ENCODE results near the gene KCNQ4. TPM values are rescaled to one million over a fixed set of nuclear protein-coding genes. Genes with fewer than 3 reads are reported as not detected.
A peak's percentile ranks its signal among the peaks of the same experiment; 100 is the strongest.

The KCNQ4 gene
- polyA plus RNA-seq, 3 donors, result 1.6 to 1.9 (median 1.9) TPM

DNA sequence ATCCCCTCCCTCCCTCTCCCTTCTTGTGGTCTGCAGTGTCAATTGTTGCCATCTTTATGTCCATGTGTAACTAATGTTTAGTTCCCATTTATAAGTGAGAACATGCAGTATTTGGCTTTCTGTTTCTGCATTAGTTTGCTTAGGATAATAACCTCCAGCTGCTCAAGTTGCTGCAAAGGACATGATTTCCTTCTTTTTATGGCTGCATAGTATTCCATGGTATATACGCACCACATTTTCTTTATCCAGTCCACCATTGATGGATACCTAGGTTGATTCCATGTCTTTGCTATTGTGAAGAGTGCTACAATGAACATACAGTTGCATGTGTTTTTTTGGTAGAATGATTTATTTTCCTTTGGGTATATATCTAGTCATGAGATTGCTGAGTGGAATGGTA is 62.3 kb downstream of the KCNQ4 start:
- no peak for DNase-seq (ENCODE audit: extremely low read depth in 1 of 11, low read depth in 9 of 11, low spot score in 4 of 11)

GRCh38 chr1:40847023-40847745 is 63.6 kb downstream of the KCNQ4 start:
- DNase-seq (ENCODE audit: extremely low read depth in 1 of 11, low read depth in 9 of 11, low spot score in 4 of 11), result no peak

GRCh38 chr1:40848530-40849189 is 65.1 kb downstream of the KCNQ4 start:
- peak in 2 of 11 donors; percentile 47 to 56 for DNase-seq (ENCODE audit: extremely low read depth in 1 of 11, low read depth in 9 of 11, low spot score in 4 of 11)

DNA sequence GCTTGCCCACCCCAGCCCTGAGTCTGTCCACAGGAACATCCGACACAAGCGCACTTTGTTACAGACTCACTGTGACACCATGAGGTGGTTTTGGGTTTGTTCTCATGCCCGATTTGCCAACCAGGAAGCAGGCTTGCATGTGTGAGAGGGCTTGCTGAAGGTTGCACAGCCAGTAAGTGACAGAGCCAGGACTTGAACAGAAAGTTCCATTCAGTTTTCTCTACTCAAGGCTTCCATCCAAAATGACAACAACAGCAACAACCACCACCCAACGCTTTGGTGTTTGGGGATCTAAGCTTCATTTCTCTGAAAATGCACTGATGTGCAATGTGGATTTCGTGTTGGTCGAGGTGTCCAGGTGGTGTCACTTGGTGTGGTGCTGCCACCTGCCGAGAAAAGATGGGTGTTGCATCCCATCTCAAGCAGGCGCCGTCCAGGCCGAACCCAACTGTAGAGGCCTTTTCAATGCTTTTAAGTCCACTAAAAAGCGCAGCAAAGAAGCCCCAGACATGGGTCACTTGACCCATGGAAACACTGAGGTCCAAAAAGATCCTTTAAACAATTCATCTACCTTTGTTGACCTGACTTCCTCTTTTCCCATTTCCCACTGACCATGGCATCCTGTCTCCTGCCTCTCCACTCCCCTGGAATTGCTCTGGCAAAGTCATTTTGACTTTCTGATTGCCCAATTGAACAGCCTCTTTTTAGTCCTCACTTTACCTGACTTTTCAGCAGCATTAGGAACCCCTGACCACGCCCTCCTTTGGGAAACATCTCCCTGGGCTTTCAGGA is 66.4 kb downstream of the KCNQ4 start:
- DNase-seq (ENCODE audit: extremely low read depth in 1 of 11, low read depth in 9 of 11, low spot score in 4 of 11), result peak in 6 of 11 donors; percentile 42 to 70 (median 54)

GRCh38 chr1:40851643-40852042 is 68.1 kb downstream of the KCNQ4 start:
- DNase-seq (ENCODE audit: extremely low read depth in 1 of 11, low read depth in 9 of 11, low spot score in 4 of 11), result no peak

DNA sequence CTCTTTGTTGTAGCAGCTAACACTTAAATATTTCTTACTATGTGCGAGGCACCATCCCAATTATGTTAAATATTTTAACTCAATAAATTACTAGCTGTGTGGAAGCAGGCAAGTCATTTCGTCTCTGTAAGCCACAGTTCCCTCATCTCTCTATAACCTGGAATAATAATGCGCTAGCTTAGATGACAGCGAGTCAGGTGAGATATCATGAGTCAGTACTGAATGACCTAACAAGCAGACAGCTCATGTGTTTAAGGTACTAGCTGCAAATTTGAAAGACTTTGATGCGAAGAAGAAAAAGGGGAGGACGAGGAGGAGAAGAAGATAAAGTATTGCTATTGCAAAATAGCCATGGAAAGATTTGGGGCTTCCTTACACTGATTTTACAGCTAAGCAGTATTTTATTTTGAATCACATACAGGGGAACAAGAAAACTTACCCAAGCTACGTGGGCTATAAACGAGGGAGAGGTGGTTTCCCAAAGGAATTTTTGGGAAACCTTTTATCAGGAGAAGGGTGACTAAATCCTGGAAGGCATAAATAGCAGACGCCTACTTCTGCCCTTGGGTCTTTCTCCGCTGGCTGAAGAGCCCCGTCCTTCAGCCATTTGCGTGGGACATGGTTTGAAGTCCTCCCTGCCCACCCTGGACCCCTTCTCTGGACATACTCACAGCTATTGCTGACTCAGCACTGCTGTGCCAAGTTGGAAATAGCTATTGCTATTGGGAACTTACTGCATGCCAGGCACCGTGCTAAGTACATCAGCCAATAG is 69.7 kb downstream of the KCNQ4 start:
- no peak for DNase-seq (ENCODE audit: extremely low read depth in 1 of 11, low read depth in 9 of 11, low spot score in 4 of 11)

DNA sequence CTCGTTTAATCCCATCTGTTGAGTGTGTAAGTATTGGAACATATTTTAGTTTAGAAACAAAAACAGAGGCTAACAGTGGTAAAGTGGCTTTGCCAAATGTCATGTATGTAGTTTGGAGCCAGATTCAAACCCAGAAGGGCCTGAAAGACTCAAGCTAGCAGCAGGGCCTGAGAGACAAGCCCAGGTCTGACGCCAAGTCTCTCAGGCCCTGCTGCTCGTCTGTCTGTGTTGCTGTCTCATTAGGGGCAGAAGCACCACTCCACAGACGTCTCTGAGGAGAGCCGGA is 70.2 kb downstream of the KCNQ4 start:
- no peak for DNase-seq (ENCODE audit: extremely low read depth in 1 of 11, low read depth in 9 of 11, low spot score in 4 of 11)

- no peak for DNase-seq (ENCODE audit: extremely low read depth in 1 of 11, low read depth in 9 of 11, low spot score in 4 of 11)
These were observed 71.9 kb downstream of the KCNQ4 start for GRCh38 chr1:40855513-40855912.

- no peak for DNase-seq (ENCODE audit: extremely low read depth in 1 of 11, low read depth in 9 of 11, low spot score in 4 of 11)
These were observed 72.5 kb downstream of the KCNQ4 start for GRCh38 chr1:40856116-40856515.

DNA sequence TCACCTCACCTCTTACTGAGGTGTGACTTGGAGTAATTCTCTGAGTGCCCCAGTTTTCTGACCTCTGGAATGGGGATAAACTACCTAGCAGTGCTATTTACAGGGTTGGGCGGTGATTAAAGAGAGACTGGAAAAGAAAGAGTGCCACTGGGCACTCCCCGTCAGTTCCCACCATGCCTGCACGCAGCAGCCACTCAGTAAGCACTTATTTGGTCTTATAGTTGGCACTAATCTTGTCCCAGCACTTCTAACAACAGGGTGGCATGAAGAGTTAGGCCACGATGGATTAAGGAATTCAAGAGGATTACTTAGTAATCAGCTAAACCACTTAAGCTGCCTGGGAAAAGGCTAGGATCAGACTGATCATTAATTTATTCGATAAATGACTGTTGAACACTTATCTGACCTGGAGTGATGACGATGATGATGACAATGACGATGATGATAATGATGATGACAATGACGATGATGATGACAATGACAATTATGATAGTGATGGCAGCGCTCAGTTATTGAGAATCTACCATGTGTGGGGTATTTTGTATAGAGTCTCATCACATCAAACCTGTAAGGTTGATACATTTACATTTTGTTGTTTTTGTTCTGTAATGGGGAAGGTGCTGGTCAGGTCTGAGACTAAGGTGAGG is 73.2 kb downstream of the KCNQ4 start:
- no peak for DNase-seq (ENCODE audit: extremely low read depth in 1 of 11, low read depth in 9 of 11, low spot score in 4 of 11)

DNA sequence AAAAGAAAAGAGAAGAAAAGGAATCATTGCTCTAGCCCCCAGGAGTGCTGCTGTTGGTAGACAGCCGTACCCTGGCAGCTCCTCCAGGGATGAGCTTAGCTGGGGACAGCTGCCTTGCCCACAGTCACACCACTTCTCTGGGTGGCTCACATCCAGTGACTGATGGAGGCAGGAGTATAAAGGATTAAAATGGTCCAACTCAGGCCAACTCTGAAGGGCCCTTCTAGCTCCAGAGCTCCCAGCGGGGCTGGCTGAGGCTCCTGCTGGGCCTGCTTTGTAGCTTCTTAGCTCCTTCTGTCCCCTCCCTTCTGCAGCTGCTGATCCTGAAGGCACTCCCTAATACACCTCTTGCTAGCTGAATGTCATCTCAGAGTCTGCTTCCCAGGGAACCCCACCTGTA is 74.2 kb downstream of the KCNQ4 start:
- DNase-seq (ENCODE audit: extremely low read depth in 1 of 11, low read depth in 9 of 11, low spot score in 4 of 11), result no peak

DNA sequence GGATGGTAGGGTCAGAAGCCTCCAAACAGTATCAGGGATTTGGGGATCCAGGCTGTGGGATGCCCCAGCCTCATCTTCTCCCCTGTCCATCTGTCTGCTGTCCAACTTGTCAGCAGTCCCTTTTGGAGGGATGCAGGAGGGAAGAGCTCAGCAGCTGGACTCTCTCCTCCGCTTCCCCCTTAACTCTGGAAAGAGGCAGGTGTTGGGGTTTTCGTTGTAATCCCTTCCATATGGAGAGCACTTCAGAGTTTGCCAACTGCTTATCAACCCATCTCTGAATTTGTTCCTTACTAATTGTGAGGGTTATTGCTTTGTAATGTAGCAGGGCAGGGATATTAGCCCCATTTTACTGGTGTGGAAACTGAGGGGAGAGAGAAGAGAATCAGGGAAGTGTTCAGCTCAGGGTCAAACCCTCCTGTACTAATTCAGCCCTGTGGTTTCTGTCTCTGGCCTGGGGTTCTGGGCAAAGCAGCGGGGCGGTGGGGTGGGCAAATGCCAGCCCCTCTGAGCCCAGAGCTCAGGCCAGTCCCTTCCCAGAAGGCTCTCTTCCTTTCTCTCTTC is 75.3 kb downstream of the KCNQ4 start:
- no peak for DNase-seq (ENCODE audit: extremely low read depth in 1 of 11, low read depth in 9 of 11, low spot score in 4 of 11)

GRCh38 chr1:40860706-40861223 is 77.2 kb downstream of the KCNQ4 start:
- no peak for DNase-seq (ENCODE audit: extremely low read depth in 1 of 11, low read depth in 9 of 11, low spot score in 4 of 11)

- DNase-seq (ENCODE audit: extremely low read depth in 1 of 11, low read depth in 9 of 11, low spot score in 4 of 11), result peak in 1 of 11 donors; percentile 36
These were observed 77.8 kb downstream of the KCNQ4 start for GRCh38 chr1:40861224-40862003.

DNA sequence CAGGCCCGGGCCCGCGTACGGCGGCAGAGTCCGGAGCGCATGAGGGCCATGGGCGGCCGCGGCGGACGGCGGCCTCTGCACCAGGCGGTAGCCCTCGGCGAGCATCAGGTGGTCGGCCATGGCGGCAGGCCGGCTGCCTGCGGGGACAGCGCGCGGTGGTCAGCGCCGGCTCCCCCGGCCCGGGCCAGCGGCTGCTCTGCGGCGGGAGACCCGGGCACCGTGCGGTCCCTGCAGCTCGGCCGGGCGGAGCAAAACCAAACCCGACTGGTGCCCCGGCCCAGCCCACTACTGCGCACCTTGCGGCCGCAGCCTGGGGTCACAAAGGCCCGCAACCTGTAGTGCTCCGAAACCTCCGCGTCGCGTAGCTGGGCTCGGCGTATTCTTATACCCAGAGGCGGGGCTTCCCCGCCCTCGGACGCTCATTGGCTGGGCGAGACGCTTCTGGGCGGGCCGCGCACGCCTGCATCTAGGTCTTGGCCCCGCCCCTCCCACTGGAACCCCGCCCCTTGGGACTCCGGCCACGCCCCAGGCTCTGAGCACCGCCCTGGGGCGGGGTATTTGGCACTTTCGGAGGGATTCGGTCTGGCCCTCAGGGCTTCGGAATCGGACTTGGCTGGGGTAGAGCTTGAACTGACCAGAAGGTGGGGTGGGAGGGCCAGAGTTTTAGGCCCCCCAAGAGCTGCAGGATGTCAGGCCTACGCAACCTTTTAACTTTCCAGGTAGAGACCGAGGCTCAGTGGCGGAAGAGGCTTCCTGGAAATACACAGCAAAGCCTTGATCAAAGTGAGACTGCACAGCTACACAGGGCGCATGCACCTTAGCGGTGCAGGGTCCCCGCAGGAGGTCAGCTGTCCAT is 78.6 kb downstream of the KCNQ4 start, which contains the start of gene CITED4:
Gene CITED4 (minus strand): TSS at position 356 of the 856 bp plus-strand sequence. CDS start 236 bp downstream, at position 120.
- DNase-seq (ENCODE audit: extremely low read depth in 1 of 11, low read depth in 9 of 11, low spot score in 4 of 11), result peak; percentile 78 to 93 (median 90)

- no peak for DNase-seq (ENCODE audit: extremely low read depth in 1 of 11, low read depth in 9 of 11, low spot score in 4 of 11)
These were observed 84.6 kb downstream of the KCNQ4 start for GRCh38 chr1:40868051-40868723.

Data from renal cortex interstitium (tissue), 11 donors.